DOHH2 (cell line): ENCODE measurements around the gene LYRM4.

Experiments used
- CTCF ChIP-seq: fragments of 200-600 bp; sonication (generic); IDR thresholded peaks from one replicate; pipeline ENCODE4 v1.5.1; 2014; ENCODE audit warnings: antibody characterized with exemption, mild to moderate bottlenecking, low read depth, low read length; ENCODE audit not compliant: poor library complexity, severe bottlenecking
- EZH2phosphoT487 ChIP-seq: fragments of 200-600 bp; sonication (generic); IDR thresholded peaks from 2 replicates; pipeline ENCODE4 v1.6.1; 2017; ENCODE audit warnings: borderline replicate concordance, mild to moderate bottlenecking, antibody characterized with exemption, low read length, moderate library complexity, mixed read lengths

- TF ChIP-seq CTCF: no peak
- no peak for TF ChIP-seq EZH2phosphoT487
These were observed 5.7 kb upstream of the LYRM4 start for GRCh38 chr6:5266423-5266822.
